Panc1 (cell line): ENCODE results near the gene COL27A1. TPM values are rescaled to one million over a fixed set of nuclear protein-coding genes. Genes with fewer than 3 reads are reported as not detected.

ENCODE experiments used
- ATAC-seq: fragments of 200-7000 bp; cut with Tn5 transposase; 2 replicates; pipeline ENCODE4 v1.9.1; 2020; ENCODE audit warnings: mild to moderate bottlenecking, moderate library complexity
- BruUV-seq: library from RNA; stranded (reverse); fragments of 400-500 nt; replicated peaks from 2 replicates; lab custom pipeline; 2021; lab: Mats Ljungman, UMichigan
- CTCF ChIA-PET: fragments of 300-600 bp; sonication (Branson Sonifier 250); formaldehyde crosslinking; loops from one replicate; lab custom pipeline; 2022; ENCODE audit warnings: antibody characterized with exemption; lab: Charles Lee
- POLR2A ChIA-PET: fragments of 300-600 bp; sonication (Branson Sonifier 250); formaldehyde crosslinking; loops from one replicate; lab custom pipeline; 2022; ENCODE audit warnings: antibody characterized with exemption; lab: Charles Lee
- DNase-seq: peaks from one replicate; pipeline ENCODE4 v3.0.0-alpha.2; 2010; ENCODE audit warnings: low read depth, low spot score
- H3K27ac ChIP-seq: 2 replicates; pipeline ENCODE4 v1.5.1; 2011; ENCODE audit warnings: mild to moderate bottlenecking, low read length, inconsistent platforms
- H3K27me3 ChIP-seq: fragments of 200-500 bp; sonication (Bioruptor generic); 2 replicates; pipeline ENCODE4 v1.6.0; 2014; ENCODE audit warnings: low read length, inconsistent platforms; ENCODE audit not compliant: control insufficient read depth, insufficient read depth
- H3K36me3 ChIP-seq: fragments of 200-500 bp; sonication (Bioruptor generic); 2 replicates; pipeline ENCODE4 v1.5.1; 2014; ENCODE audit warnings: inconsistent platforms, mild to moderate bottlenecking, low read length, moderate library complexity; ENCODE audit not compliant: control insufficient read depth, insufficient read depth
- H3K4me1 ChIP-seq: 2 replicates; pipeline ENCODE4 v1.5.1; 2011; ENCODE audit warnings: inconsistent platforms, mild to moderate bottlenecking, low read length, moderate library complexity; ENCODE audit not compliant: control insufficient read depth, insufficient read depth
- H3K4me3 ChIP-seq, 2 experiments: 2 replicates each; pipeline ENCODE4 v1.5.1; 2011 to 2012; ENCODE audit warnings: low read depth in 2 of 2, low read length in 2 of 2, mild to moderate bottlenecking in 2 of 2, inconsistent platforms in 1 of 2, moderate library complexity in 1 of 2
- H3K9me3 ChIP-seq: fragments of 200-500 bp; sonication (Bioruptor generic); 2 replicates; pipeline ENCODE4 v1.5.1; 2014; ENCODE audit warnings: low read depth, mild to moderate bottlenecking, inconsistent platforms, low read length, moderate library complexity; ENCODE audit not compliant: control insufficient read depth, insufficient read depth
- CTCF ChIP-seq: fragments of 450-650 bp; IDR thresholded peaks from 2 replicates; pipeline ENCODE4 v1.5.1; 2017; ENCODE audit warnings: mild to moderate bottlenecking
- POLR2AphosphoS5 ChIP-seq: IDR thresholded peaks from 2 replicates; pipeline ENCODE4 v1.6.1; 2012; ENCODE audit warnings: mild to moderate bottlenecking, low read depth, low read length, moderate library complexity
- REST ChIP-seq, 2 experiments: IDR thresholded peaks; 2 replicates each; pipeline ENCODE4 v1.6.1; 2011 to 2012; ENCODE audit warnings: low read depth in 2 of 2, control low read depth in 1 of 2, low read length in 1 of 2, mild to moderate bottlenecking in 1 of 2, moderate library complexity in 1 of 2; ENCODE audit not compliant: insufficient read depth in 1 of 2
- SIN3A ChIP-seq: IDR thresholded peaks from 2 replicates; pipeline ENCODE4 v1.6.1; 2012; ENCODE audit warnings: low read depth, mild to moderate bottlenecking, low read length, moderate library complexity, borderline replicate concordance; ENCODE audit not compliant: insufficient read depth
- TCF7L2 ChIP-seq: IDR thresholded peaks from 2 replicates; pipeline ENCODE4 v1.6.1; 2011; ENCODE audit warnings: mild to moderate bottlenecking, low read depth, low read length, inconsistent platforms
- in situ Hi-C: cut with HindIII; loops from 2 replicates; pipeline ENCODE4 v1.10.0; 2016; ENCODE audit warnings: low sequenced_read_pairs, low pct_unique_long_range_greater_than_20kb
- intact Hi-C: fragments of 100-400 bp; cut with micrococcal nuclease; formaldehyde crosslinking; loops from one replicate; pipeline ENCODE4 v1.10.0; 2022; ENCODE audit not compliant: unreplicated experiment
- total RNA-seq: library from RNA; stranded (reverse); gene quantifications from one replicate; pipeline ENCODE4 v1.2.1, GENCODE V29; 2021; ENCODE audit not compliant: unreplicated experiment

The COL27A1 gene
- total RNA-seq, 1 experiment from 2014 or later: 5.1 TPM

GRCh38 chr9:114275246-114276004, 120.1 kb downstream of the COL27A1 start:
- ATAC-seq: no peak
- Histone ChIP-seq H3K36me3 (no peaks in the 10 kb centered on the region), H3K9me3 (no peaks in the 10 kb centered on the region), H3K27me3 (no peaks in the 10 kb centered on the region), H3K27ac (no peak overlapping the region), H3K4me3 (no peak overlapping the region), H3K4me1 (peaks cover 5% of the 10 kb centered on the region)
- ChIA-PET POLR2A (no interaction called here), CTCF (interaction anchor here (0.6 kb wide), 1 partner anchor 11 kb away, joined by 3 read pairs; no protein-coding TSS in a partner anchor)
- no TSS peak for BruUV-seq
- in situ Hi-C loops (no loop called here), intact Hi-C loops (no loop called here)
- no peak for TF ChIP-seq TCF7L2
- TF ChIP-seq SIN3A: no peak
- no peak for TF ChIP-seq REST (IDR thresholded peaks at IDR 0.05; ENCODE audit: insufficient read depth in 1 of 2, low read depth in 2 of 2, low read length in 1 of 2)
- no peak for TF ChIP-seq CTCF
- TF ChIP-seq POLR2AphosphoS5: no peak
- DNase-seq: no peak

GRCh38 chr9:114276908-114277821, 121.8 kb downstream of the COL27A1 start:
- DNase-seq: no peak
- no TSS peak for BruUV-seq
- CTCF ChIA-PET: no interaction called here

More at GRCh38 chr9:114276908-114277821, 121.8 kb downstream of the COL27A1 start:
- Histone ChIP-seq H3K27me3 (no peaks in the 10 kb centered on the region), H3K27ac (no peak overlapping the region), H3K36me3 (no peaks in the 10 kb centered on the region), H3K4me3 (no peak overlapping the region), H3K4me1 (peaks cover 5% of the 10 kb centered on the region), H3K9me3 (no peaks in the 10 kb centered on the region)
- no peak for ATAC-seq
- in situ Hi-C loops: no loop called here
- intact Hi-C loops: no loop called here
- POLR2A ChIA-PET: no interaction called here
- TF ChIP-seq TCF7L2: no peak
- no peak for TF ChIP-seq CTCF
- TF ChIP-seq POLR2AphosphoS5: no peak
- no peak for TF ChIP-seq REST (IDR thresholded peaks at IDR 0.05; ENCODE audit: insufficient read depth in 1 of 2, low read depth in 2 of 2, low read length in 1 of 2)
- no peak for TF ChIP-seq SIN3A
